EH (cell line): Measurements from ENCODE around the gene FAM171A1.
A peak's percentile ranks its signal among the peaks of the same experiment; 100 is the strongest.
"Not testable (repeated sequence)": the region's sequence is repeated elsewhere in the genome, so short reads cannot be mapped to it uniquely, and the experiment has no call there.

Source experiments
- DNase-seq: peaks from one replicate; pipeline ENCODE4 v3.0.0-alpha.2; 2015; ENCODE audit warnings: low read depth

The FAM171A1 gene

DNA sequence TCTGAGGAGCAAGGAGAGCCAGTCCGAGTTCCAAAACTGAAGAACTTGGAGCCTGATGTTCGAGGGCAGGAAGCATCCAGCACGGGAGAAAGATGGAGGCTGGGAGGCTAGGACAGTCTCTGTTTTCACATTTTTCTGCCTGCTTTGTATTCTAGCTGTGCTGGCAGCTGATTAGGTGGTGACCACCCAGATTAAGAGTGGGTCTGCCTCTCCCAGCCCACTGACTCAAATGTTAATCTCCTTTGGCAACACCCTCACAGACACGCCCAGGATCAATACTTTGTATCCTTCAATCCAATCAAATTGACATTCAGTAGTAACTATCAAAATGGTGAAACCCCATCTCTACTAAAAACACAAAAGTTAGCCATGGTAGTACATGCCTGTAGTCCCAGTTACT lies 163.7 kb downstream of the FAM171A1 start:
- not testable (repeated sequence) for DNase-seq

DNA sequence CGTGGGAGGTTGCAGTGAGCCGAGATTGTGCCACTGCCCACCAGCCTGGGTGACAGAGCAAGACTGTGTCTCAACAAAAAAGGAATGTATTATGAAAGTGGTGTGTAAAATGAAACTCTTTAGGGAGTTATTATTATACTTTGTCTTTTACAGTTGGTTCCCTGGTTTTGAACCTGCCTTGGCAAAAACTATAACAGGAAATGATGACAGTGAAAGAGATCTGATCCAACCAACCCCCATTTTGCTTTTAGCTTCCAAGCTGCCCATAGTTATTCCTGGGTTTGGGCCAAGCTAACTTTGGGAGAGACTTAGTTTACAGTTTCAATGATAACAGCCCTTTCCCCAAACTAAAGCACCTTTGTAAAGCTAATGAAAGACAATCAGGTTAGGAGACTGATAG lies 168.4 kb downstream of the FAM171A1 start:
- peak; percentile 43 for DNase-seq

DNA sequence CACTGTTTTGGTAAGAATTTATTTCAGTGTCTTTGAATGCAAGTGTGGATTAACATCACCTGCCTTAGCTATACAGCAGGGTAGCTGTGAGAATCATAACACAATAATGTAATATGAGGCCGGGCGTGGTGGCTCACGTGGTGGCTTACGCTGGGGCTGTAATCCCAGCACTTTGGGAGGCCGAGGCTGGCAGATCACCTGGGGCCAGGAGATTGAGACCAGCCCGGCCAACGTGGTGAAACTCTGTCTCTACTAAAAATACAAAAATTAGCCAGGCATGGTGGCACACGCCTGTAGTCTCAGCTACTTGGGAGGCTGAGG lies 168.8 kb downstream of the FAM171A1 start:
- DNase-seq: not testable (repeated sequence)

DNA sequence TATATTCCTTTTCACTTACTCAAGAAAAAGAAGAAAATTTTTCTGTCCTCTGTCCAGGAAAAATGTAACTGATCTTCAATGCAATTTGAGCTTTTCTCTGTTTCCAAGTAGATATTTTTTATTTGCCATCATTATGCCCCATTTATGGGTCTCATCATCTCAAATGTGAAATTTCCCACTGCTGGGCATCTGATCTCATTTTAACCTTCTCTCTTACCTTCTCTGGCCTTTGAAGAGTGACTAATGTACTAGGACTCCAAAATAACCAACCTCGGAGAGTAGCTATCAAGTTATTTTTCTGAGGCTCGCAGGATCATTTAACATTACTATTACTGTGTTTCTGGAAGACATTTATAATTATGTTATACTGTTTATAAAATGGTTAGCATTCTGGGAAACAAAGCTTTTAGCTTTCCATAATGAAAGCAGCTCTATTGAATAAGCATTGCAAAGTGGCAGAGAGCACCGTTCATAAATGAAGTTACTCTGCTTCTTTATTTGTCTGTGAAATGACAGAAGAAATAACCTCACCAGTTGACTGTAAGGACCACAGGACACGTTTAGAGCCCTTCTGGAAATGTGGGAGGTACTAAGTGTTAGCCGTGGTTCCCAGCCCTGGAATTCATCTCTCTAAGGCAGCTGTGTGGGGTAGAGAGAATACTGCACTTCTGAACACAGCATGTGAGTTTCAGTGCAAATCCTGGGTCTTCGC lies 169.3 kb downstream of the FAM171A1 start:
- peak; percentile 68 for DNase-seq

DNA sequence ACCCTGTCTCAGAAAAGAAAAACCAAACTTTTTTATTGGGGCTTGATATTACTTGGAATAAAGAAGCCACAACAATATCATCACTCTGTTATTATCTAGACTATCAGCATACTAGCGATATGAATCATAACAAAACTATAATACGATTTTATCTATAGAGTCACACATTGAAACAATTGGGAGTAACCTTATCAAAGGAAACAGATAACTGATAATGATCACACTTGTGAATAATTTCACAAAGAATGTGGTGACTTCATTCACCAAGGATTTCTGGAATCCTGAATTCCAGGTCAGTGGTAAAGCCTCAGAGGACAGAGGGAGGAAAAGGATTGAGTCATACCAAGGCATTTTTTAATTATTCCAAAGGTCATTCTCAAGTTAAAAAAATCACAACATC lies 170.5 kb downstream of the FAM171A1 start:
- DNase-seq: peak; percentile 96

DNA sequence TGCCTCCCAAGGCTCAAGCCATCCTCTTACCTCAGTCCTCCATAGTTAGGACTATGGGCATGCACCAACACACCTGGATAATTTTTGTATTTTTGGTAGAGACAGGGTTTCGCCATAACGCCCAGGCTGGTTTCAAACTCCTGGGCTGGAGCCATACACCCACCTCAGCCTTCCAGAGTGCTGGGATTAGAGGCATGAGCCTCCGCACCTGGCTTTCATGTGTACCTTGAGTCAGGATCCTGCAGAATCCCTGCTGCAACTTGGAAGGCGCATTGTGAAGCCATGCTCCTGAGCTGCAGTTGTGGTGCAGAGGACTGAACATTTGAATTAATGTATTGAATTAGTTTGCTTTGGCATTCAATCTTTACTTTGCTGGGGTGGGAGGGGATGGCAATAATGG lies 173.2 kb downstream of the FAM171A1 start:
- DNase-seq: no peak

DNA sequence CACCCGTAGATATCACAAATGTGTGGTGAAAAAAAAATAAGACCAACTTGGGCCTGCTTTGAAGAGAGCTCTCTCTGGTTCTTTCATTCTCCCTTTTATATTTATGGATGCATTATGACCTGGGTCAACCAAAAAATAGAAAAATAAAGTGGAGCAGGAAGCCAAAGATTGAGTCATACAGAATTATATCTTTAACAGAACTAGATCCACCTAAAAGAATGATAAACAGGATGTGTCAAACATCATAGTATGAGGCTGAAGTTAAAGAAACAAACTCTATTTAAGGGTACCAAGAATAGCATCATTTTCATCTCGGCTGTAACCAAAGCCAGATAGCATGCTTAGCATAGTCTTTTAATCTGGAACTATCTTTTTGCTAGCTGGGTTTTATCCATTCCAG lies 173.8 kb downstream of the FAM171A1 start:
- DNase-seq: peak; percentile 86

DNA sequence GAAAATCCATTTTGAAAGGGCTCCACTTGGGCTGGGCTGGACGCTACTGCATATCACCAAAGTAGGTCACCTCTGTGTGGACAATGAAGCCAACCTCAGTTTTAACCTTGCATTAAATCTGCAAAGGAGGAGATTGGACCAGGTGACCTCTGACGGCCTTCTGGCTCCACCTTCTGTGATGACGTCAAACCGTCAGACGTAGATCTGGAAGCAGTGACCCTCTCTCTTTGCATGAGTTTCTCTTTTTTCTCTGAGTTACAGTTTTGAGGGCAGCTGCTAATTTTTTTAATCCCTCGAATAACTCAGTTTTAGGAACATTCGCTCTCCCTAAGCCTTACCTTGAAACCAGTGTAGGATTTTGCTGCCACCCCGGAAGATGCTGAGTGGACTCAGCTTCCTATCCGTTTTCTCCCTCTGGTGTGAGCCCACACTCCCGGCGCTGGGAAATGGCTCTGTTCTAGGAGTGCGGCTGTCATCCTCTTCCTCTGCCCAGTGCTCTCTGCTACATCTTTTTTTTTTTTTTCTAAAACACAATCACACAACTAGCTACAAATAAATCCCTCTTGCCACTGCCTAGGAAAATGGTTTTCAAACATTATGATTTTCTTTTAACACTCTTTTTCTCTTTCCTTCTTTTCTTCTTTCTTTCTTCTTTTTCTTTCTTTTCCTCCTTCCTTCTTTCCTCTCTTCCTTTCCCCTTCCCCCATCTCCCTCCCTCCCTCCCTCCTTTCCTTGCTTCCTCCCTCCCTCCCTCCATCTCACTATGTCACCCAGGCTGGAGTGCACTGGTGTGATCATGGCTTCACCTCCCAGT lies 174.9 kb downstream of the FAM171A1 start:
- DNase-seq: no peak

DNA sequence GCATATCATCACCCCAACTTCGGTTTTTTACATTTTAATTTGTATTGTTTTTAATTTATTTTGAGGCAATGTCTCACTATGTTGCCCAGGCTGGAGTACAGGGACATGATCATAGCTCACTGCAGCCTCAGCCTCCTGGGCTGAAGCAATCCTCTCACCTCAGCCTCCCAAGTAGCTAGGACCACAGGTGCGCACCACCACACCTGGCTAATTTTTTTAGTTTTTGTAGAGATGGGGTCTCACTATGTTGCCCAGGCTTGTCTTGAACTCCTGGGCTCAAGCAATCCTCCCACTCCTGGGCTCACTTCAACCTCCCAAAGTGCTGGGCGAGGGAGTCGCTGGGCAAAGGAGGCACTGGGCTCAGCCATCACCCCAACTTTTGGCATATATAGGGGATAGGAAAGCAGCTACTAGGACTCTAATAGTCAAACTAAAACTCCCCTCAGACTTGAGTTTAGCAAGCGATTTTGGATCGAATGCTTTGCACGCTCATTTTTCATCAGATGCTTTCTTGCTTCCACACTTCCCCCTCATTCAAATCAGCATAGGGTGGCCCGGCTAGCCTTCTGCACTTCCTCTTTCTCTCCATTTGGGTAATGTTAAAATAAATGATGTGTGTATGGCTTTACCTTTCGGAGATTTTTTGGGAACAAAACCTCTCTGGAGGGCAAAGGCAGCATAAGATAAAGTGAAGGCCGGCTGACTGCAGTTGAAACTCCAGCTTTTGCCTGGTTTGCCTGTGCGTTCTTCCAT lies 181.8 kb downstream of the FAM171A1 start:
- DNase-seq: no peak

DNA sequence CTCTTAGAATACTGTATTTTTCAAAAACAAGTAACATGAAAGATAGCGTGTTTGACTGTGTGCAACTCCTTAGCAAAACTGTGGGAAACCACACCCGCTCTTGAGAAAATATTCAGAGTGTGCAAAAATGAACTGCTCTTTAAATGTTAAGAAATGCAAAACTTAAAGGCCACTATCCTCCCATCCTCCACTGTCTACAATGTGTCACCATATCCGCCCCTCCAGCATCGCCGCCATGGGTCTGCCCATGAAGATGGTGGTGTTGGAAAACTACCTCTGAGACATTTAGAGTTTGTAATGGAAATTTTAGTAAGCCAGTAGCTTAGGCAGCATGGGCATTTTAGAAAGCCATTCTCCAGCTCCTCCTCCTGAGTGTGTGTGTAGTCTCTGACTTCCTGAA lies 182.5 kb downstream of the FAM171A1 start:
- no peak for DNase-seq

DNA sequence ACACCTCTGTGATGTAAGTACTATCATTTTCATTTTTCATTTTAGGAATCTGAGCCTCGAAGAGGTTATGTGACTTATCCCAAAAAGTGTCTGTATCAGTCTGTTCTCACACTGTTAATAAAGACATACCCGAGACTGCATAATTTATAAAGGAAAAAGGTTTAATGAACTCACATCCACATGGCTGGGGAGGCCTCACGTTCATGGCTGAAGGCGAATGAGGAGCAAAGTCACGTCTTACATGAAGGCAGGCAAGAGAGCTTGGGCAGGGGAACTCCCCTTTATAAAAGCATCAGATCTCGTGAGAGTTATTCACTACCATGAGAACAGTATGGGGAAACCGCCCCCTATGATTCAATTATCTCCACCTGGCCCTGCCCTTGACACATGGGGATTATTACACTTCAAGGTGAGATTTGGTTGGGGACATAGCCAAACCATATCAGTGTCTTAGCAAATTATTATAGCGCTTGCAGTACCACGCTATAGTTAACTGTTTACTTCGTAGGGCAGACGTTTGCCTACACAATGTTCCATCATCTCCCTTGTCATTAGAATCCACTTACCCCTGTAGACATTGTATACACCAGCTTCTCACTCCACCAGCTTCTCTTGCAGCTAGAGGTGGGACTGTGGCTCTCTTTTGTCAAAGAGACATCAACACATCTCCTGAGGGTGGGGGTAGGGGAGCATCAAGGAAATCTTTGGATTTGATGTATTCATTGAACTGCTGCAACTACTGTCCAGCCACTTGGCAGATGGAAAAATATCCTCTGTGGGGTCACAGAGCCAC lies 187.2 kb downstream of the FAM171A1 start:
- no peak for DNase-seq

DNA sequence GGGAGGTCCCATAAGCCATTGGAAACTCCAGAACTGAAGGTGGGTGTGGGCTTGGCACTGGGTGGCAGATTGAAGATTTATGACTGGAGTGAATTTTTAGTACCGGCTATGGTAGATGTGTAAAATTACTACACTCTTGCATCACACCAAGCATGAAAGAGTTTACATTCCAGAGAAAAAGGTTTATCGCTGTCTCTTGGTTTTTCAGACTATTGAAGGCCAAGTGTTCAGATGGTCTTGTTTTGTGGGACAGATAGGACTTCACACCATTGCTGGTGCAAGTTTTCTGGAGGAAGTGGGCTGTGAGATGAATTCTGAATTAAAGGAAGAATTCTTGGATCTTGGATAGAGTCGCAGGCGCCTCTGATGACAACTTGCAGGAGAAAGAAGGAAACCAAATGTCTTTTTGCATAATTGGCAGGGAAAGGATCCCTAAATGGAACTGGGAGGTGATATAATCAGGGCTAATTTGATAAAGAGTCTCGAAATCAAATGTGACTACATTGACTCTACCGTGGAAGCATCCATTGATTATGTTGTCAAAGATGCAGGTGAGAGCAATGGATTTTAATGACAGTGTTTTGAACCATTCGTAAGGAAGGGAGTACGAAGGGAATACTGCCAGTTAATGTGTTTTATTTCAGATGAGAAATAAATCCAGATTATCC lies 188.4 kb downstream of the FAM171A1 start:
- peak; percentile 61 for DNase-seq

DNA sequence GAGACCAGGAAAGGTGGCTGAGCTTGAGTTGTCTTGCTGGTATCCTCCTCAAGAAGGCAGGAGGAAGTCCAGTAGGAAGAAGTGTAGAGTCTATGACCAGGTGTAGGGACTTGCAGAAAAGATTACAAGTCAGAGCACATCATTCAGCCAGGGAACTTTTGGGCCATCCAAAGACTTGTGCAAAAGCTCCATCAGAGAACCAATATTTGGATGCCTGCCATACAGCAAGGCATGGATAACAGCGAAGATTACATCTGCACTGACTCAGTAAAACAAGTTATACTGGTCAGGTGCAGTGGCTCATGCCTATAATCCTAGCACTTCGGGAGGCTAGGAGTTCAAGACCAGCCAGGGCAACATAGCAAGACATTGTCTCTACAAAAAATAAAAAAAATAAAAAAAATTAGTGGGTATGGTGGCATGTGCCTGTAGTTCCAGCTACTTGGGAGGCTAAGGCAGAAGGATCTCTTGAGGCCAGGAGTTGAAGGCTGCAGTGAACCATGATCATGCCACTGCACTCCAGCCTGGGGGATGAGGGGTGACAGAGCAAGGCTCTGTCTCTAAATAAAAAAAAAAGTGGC lies 189.4 kb downstream of the FAM171A1 start:
- DNase-seq: no peak

DNA sequence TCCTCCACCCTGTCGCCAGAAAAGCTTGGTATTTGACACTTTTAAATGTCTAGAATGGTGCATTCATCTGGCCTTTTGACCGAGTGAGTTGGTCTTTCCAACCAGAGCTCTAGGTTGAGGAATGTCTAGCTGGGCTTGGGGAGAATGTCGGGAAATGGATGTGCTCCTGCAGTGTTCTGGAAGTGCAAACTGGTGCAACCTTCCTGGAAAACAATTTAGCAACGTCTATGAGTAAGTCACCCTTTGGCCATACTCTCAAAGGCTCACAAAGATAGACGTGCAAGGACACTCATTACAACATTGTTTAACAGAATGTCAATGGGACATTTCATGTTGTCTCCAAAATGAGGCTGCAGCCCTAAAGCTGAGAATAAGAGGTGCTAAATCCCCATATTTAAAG lies 190.4 kb downstream of the FAM171A1 start:
- DNase-seq: peak; percentile 82

DNA sequence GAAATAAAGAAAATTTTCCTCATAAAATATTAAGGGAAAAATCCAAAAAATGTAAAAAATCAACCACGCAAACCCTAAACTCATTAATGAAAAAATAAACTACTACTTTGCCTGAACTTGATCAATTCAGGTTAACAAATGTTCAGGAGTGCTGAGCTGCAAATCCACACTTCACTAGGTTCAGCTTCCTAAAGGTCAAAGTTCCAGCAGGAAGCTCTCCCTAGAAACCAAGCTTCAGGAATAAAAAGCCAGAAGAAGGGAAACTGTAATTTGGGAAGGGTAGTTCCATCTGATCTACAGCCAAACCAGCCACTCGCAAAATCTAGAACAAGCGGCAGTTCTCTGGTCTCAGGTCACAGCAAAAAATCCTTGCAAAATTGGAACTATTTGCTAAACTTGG lies 194.8 kb downstream of the FAM171A1 start:
- DNase-seq: no peak

DNA sequence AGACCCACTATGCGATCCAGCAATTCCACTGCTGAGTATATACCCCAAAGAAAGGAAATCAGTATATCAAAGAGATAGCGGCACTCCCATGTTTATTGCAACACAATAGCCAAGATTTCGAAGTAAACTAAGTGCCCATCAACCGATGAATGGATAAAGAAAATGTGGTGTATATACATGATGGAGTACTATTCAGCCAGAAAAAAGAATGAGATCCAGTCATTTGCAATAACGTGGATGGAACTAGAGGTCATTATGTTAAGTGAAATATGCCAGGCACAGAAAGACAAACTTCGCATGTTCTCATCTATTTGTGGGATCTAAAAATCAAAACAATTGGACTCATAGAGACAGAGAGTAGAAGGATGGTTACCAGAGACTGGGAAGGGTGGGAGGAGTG lies 195.5 kb downstream of the FAM171A1 start:
- DNase-seq: no peak

DNA sequence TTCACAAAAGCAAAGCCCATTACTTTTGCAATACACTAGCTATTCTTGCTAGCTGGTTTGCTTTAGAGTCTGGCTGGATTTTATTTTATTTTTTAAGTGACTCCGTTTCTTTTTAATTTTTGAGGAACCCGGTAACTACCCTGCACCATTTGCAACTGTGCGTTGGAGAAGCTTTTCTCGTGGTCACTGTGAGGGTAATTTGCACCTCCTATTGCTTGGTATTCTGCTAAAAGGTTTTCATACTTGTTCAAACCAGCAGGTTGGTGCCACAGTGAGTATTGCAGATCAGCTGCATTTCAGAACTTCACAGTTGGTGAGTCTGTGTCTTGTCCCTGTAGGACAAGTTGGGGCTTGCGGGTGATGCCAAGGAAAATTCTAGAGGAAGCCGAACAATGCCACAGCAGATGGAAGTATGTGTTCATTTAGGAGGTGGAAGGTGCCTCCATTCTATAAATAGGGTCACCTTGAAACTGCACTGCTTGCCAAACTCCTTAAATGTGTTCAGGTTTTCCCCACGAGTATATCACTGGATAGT lies 198.7 kb downstream of the FAM171A1 start:
- no peak for DNase-seq

DNA sequence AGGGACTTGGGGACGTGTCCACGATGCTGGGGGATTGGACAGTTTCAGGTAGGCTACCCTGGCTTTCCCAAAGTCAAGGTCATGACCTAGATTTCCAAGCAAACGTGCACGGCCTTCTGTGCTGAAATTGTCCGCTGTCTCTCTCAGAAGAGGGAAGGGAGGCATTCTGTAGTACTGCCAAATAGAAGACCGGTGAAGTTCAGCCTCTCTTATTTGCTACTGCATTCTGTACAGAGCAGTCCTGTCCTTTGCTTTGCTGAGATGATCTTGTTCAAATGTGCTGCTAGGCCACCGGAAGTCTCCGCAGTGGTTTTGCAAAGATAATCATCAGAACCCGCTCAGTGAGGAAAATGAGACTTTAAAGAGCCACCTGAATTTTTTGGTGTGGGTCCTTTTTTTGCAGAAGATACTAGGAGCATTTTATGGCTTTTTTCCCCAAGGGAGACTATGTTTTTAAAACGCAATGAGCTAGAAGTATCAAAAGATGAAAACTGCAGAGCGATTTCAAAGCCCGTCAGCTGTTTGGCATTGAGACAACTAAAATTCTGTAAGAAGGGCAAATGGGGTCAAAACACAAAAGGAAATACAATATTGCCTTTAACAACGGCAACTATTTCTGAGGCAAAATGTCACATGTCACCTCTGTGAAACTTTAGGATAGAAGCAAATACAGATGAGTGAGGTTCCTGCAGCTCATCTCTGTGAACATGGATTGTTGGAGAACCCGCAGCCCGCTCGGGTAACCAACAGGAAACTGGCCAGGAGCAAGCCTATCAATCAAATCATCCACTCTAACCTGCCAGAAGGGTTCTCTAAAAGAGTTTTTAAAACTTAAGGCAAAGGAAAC lies 201.3 kb downstream of the FAM171A1 start:
- no peak for DNase-seq

DNA sequence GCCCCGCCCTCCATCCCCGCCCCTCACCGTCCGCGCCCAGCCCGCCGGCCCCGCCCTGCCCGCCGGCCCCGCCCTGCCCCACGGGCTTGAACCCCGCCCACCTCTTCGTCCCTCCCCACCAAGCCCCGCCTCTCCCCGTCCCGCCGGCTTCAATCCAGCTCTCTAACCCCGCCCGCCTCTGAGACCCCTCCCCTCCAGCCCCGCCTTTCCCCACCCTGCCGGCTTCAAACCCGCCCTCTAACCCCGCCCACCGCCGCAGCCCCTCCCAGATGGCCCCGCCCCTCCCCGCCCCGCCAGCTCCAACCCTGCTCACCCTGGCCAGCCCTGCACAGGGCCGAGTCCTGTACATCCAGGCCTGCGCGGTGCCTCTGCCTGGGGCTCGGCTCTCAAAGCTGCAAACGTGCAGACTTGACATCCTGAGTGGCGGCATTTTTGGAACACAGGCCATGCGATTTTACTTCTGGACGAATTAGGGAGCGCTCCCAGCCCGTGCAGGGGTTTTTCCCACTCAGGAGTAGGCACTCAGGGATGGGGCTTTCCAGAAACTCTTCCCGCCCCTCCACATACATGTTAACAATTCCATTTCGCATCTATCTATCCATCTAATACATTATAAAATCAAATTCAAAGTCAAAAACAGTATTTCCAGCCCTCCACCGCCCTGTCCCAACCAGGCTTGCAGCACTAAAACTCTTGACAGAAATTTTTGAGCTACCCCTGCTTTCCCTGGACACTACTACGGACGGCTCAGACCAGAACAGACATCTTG lies 202.1 kb downstream of the FAM171A1 start:
- DNase-seq: peak; percentile 95
